HFFc6 (cell line): ENCODE data around the gene IST1. TPM values are rescaled to one million over a fixed set of nuclear protein-coding genes. Genes with fewer than 3 reads are reported as not detected.
A peak's percentile ranks its signal among the peaks of the same experiment; 100 is the strongest.

Experiments used
- DNase-seq: peaks from one replicate; pipeline ENCODE4 v3.0.0-alpha.2; 2018
- H3K27ac Mint-ChIP-seq: 2 replicates; pipeline ENCODE4 v1.8.0; 2020; ENCODE audit warnings: mild to moderate bottlenecking, mixed read lengths
- H3K27me3 Mint-ChIP-seq: 2 replicates; pipeline ENCODE4 v1.8.0; 2021; ENCODE audit warnings: mild to moderate bottlenecking, moderate library complexity, mixed read lengths; ENCODE audit not compliant: insufficient read depth
- H3K36me3 Mint-ChIP-seq: 2 replicates; pipeline ENCODE4 v1.8.0; 2021; ENCODE audit warnings: low read depth, mixed read lengths
- H3K4me1 Mint-ChIP-seq: 2 replicates; pipeline ENCODE4 v1.8.0; 2020; ENCODE audit warnings: low read depth, mixed read lengths
- H3K4me3 Mint-ChIP-seq: 2 replicates; pipeline ENCODE4 v1.8.0; 2020; ENCODE audit warnings: mild to moderate bottlenecking, moderate library complexity, mixed read lengths
- H3K9me3 Mint-ChIP-seq: 2 replicates; pipeline ENCODE4 v1.8.0; 2020; ENCODE audit warnings: mild to moderate bottlenecking, mixed read lengths
- CTCF ChIP-seq: fragments of 200-600 bp; sonication (generic); IDR thresholded peaks from 2 replicates; pipeline ENCODE4 v1.5.0; 2021; ENCODE audit warnings: antibody characterized with exemption, mild to moderate bottlenecking
- total RNA-seq, 6 experiments: library from RNA; stranded (reverse); fragmentation: NEBNext Ultra II Directional; extraction: Animal tissue kit (Norgen Biotek cat#: 25700); gene quantifications; 2 replicates in 1 of 6; 3 replicates in 5 of 6; pipeline ENCODE4 v1.2.3, GENCODE V29; 2021

Gene IST1
- total RNA-seq, 6 experiments from 2014 or later: 113 to 136 (median 125) TPM

- Mint-ChIP-seq H3K27me3 (no peaks in the 10 kb centered on the region; the same call in 1 of the 2 replicates), H3K27ac (no peak overlapping the region), H3K36me3 (peaks cover 76% of the 10 kb centered on the region), H3K4me1 (peaks cover 64% of the 10 kb centered on the region), H3K4me3 (no peak overlapping the region), H3K9me3 (peaks cover 8% of the 10 kb centered on the region)
- DNase-seq: no peak
- TF ChIP-seq CTCF: no peak
Observed at GRCh38 chr16:71920658-71921057, 25.3 kb downstream of the IST1 start.

- Mint-ChIP-seq H3K9me3 (peaks cover 3% of the 10 kb centered on the region; the same call in 1 of the 2 replicates), H3K27ac (peak overlapping the region; percentile 54), H3K4me3 (peak overlapping the region; percentile 4; the same call in 1 of the 2 replicates), H3K4me1 (peaks cover 63% of the 10 kb centered on the region), H3K27me3 (no peaks in the 10 kb centered on the region; the same call in 1 of the 2 replicates), H3K36me3 (peaks cover 62% of the 10 kb centered on the region)
- DNase-seq: peak; percentile 22
- TF ChIP-seq CTCF: no peak
Observed at GRCh38 chr16:71923941-71924690, 28.8 kb downstream of the IST1 start.

- H3K9me3 Mint-ChIP-seq: no peaks in the 10 kb centered on the region
- H3K4me1 Mint-ChIP-seq: peaks cover 67% of the 10 kb centered on the region
- peaks cover 57% of the 10 kb centered on the region for H3K36me3 Mint-ChIP-seq
- H3K4me3 Mint-ChIP-seq: no peak overlapping the region
- DNase-seq: no peak
- no peak overlapping the region; the same call in 1 of the 2 replicates for H3K27ac Mint-ChIP-seq
- no peaks in the 10 kb centered on the region; the same call in 1 of the 2 replicates for H3K27me3 Mint-ChIP-seq
- TF ChIP-seq CTCF: no peak
Observed at GRCh38 chr16:71924710-71925109, 29.4 kb downstream of the IST1 start.

GRCh38 chr16:71927383-71927782 is 32.1 kb downstream of the IST1 start:
- peak; percentile 95 for DNase-seq
- TF ChIP-seq CTCF: no peak
- Mint-ChIP-seq H3K27me3 (no peaks in the 10 kb centered on the region), H3K4me3 (peak overlapping the region; percentile 39), H3K9me3 (no peaks in the 10 kb centered on the region), H3K4me1 (peaks cover 74% of the 10 kb centered on the region), H3K36me3 (peaks cover 40% of the 10 kb centered on the region), H3K27ac (peak overlapping the region; percentile 79)

GRCh38 chr16:71927787-71928186 is 32.5 kb downstream of the IST1 start:
- peak overlapping the region; percentile 39 for H3K4me3 Mint-ChIP-seq

More at GRCh38 chr16:71927787-71928186, 32.5 kb downstream of the IST1 start:
- Mint-ChIP-seq H3K9me3 (no peaks in the 10 kb centered on the region), H3K27me3 (no peaks in the 10 kb centered on the region), H3K4me1 (peaks cover 71% of the 10 kb centered on the region), H3K27ac (peak overlapping the region; percentile 79), H3K36me3 (peaks cover 36% of the 10 kb centered on the region)
- TF ChIP-seq CTCF: no peak
- DNase-seq: no peak
